Activated naive CD8-positive, alpha-beta T cell treated with anti-CD3 and anti-CD28 coated beads, Interleukin-2, amount 50 U/mL, for 24 hours (primary cell): Measurements from ENCODE around the gene LRRC3.

Experiments
- ATAC-seq: fragments of 150-1000 bp; cut with Tn5 transposase; one replicate; pipeline ENCODE4 v1.10.0; 2021
- DNase-seq: peaks from one replicate; pipeline ENCODE4 v3.0.0; 2021
- H3K27ac Mint-ChIP-seq: one replicate; pipeline ENCODE4 v1.8.0; 2021; ENCODE audit warnings: mild to moderate bottlenecking, mixed read lengths
- H3K27me3 Mint-ChIP-seq: one replicate; pipeline ENCODE4 v1.8.0; 2021; ENCODE audit warnings: mixed read lengths
- H3K36me3 Mint-ChIP-seq: one replicate; pipeline ENCODE4 v1.8.0; 2021; ENCODE audit warnings: low read depth, mixed read lengths
- H3K4me1 Mint-ChIP-seq: one replicate; pipeline ENCODE4 v1.8.0; 2021; ENCODE audit warnings: mixed read lengths
- H3K4me3 Mint-ChIP-seq: one replicate; pipeline ENCODE4 v1.8.0; 2021; ENCODE audit warnings: mild to moderate bottlenecking, moderate library complexity, mixed read lengths
- H3K9me3 Mint-ChIP-seq: one replicate; pipeline ENCODE4 v1.8.0; 2021; ENCODE audit warnings: mixed read lengths

The LRRC3 gene

DNA sequence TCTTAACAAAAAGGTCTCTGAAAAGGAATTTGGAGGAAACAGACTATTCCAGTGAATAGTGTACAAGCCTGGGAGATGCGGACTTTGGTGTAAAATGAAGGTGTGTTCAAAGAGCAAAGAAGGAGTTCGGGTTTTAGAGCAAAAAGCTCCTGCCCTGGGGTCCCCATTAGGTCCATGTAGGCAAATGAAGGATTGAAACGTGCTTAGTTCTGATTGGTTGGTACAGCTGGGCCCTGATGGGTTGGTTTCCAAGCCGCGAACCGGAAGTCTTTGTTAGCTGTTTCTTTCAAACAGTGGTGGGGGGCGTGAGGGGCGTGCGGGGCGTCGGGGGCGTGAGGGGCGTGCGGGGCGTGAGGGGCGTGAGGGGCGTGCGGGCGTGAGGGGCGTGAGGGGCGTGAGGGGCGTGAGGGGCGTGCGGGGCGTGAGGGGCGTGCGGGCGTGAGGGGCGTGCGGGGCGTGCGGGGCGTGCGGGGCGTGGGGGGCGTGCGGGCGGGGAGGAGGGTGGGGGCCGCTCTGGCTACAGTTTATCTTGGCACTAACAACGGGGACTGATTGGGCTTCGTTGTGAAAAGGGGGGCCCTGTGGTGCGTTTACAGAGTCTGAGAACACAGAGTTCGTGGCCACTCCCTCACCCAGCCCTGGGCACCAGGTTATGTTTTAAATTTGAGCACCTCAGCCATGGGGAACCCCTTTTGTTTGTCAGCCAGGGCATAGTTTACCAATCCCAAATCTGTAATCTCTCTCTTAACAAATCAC, 29.4 kb downstream of the LRRC3 start:
- peaks cover 2% of the 10 kb centered on the region for H3K4me1 Mint-ChIP-seq
- H3K9me3 Mint-ChIP-seq, result no peaks in the 10 kb centered on the region
- no peak overlapping the region for H3K27ac Mint-ChIP-seq
- no peaks in the 10 kb centered on the region for H3K36me3 Mint-ChIP-seq
- H3K27me3 Mint-ChIP-seq, result no peaks in the 10 kb centered on the region
- DNase-seq (no peak), ATAC-seq (no peak)
- no peak overlapping the region for H3K4me3 Mint-ChIP-seq

DNA sequence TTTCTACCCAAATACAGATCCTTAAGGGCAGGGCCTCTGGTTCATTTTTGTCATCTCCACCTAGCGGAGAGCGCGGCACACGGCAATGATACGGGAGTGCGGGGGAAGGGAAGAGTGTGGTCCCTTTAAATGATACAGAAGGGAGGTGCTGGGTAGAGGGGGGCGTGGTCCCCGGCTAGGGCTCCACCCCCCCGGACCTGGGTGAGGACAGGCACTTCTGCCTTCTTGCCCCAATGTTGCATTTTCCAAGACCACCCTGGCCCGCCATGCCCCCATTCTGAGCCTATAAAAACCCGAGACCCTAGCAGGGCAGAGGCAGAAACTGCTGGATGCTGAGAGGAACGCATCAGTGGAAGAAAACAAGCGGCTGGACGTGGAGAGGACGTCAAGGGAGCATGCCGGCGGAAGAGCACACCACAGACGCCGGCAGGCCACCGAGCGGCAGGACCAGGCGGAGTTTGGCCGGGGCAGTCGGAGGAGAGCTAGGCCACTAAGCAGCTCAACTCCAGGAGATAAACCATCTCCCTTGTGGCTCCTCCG, 30.0 kb downstream of the LRRC3 start:
- Mint-ChIP-seq H3K9me3 (no peaks in the 10 kb centered on the region), H3K36me3 (no peaks in the 10 kb centered on the region), H3K27ac (no peak overlapping the region), H3K4me1 (peaks cover 2% of the 10 kb centered on the region), H3K27me3 (no peaks in the 10 kb centered on the region), H3K4me3 (no peak overlapping the region)
- DNase-seq, result peak; percentile 10
- peak; percentile 43 for ATAC-seq

- H3K9me3 Mint-ChIP-seq, result no peaks in the 10 kb centered on the region
- no peak overlapping the region for H3K27ac Mint-ChIP-seq
- DNase-seq (no peak), ATAC-seq (no peak)
- no peak overlapping the region for H3K4me3 Mint-ChIP-seq
- no peaks in the 10 kb centered on the region for H3K27me3 Mint-ChIP-seq
- no peaks in the 10 kb centered on the region for H3K36me3 Mint-ChIP-seq
- H3K4me1 Mint-ChIP-seq, result peaks cover 2% of the 10 kb centered on the region
Observed at GRCh38 chr21:44485796-44486195, 30.5 kb downstream of the LRRC3 start.

GRCh38 chr21:44486302-44486701, 31.0 kb downstream of the LRRC3 start:
- Mint-ChIP-seq H3K4me3 (no peak overlapping the region), H3K36me3 (no peaks in the 10 kb centered on the region), H3K27me3 (no peaks in the 10 kb centered on the region), H3K9me3 (no peaks in the 10 kb centered on the region), H3K27ac (no peak overlapping the region), H3K4me1 (peaks cover 2% of the 10 kb centered on the region)
- no peak for DNase-seq
- no peak for ATAC-seq

DNA sequence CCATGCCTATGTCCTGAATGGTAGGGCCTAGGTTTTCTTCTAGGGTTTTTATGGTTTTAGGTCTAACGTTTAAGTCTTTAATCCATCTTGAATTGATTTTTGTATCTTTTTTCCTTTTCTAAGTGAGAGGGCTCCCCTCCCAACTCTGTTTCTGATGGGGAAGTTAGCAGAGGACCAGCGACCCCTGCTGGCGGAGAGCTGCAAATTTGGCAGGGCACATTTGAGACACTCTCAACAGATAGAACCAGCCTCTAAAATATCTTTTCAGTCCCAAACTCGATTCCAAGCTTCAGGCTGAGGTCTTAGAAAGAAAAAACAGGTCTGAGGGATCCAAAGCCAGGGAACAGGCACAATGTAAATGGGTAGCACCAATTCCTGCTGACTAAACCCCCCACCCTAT, 32.5 kb downstream of the LRRC3 start:
- H3K27me3 Mint-ChIP-seq, result peaks cover 6% of the 10 kb centered on the region

DNA sequence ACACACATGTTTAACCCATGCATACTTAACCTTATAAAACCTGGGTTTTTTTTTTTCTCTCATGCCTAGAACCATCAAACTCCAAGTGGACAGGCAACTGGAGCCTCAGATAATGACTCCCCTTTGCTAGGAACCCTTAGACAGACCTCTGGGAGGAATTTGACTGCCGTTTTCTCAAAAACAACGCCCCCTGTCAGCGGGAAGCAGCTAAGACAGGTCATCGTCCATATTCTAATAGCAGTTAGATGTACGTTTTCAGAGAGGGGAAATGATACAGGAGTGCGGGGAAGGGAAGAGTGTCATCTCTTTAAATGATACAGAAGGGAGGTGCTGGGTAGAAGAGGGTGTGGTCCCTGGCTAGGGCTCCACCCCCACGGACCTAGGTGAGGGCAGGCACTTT, 34.7 kb downstream of the LRRC3 start:
- no peak overlapping the region for H3K4me3 Mint-ChIP-seq
- peaks cover 2% of the 10 kb centered on the region for H3K4me1 Mint-ChIP-seq
- ATAC-seq (no peak), DNase-seq (no peak)
- no peak overlapping the region for H3K27ac Mint-ChIP-seq
- no peaks in the 10 kb centered on the region for H3K36me3 Mint-ChIP-seq
- peaks cover 9% of the 10 kb centered on the region for H3K27me3 Mint-ChIP-seq
- peaks cover 12% of the 10 kb centered on the region for H3K9me3 Mint-ChIP-seq

More for the DNA sequence above, 32.5 kb downstream of the LRRC3 start:
- peaks cover 2% of the 10 kb centered on the region for H3K4me1 Mint-ChIP-seq
- H3K9me3 Mint-ChIP-seq, result peaks cover 8% of the 10 kb centered on the region
- H3K36me3 Mint-ChIP-seq, result no peaks in the 10 kb centered on the region
- H3K27ac Mint-ChIP-seq, result no peak overlapping the region
- H3K4me3 Mint-ChIP-seq, result no peak overlapping the region
- ATAC-seq (no peak), DNase-seq (peak; percentile 61)

GRCh38 chr21:44490405-44490804, 35.1 kb downstream of the LRRC3 start:
- no peak overlapping the region for H3K27ac Mint-ChIP-seq
- no peak for ATAC-seq
- peaks cover 11% of the 10 kb centered on the region for H3K27me3 Mint-ChIP-seq

GRCh38 chr21:44490816-44491215, 35.5 kb downstream of the LRRC3 start:
- Mint-ChIP-seq H3K9me3 (peaks cover 12% of the 10 kb centered on the region), H3K27ac (no peak overlapping the region), H3K27me3 (peaks cover 13% of the 10 kb centered on the region), H3K36me3 (no peaks in the 10 kb centered on the region), H3K4me3 (no peak overlapping the region), H3K4me1 (peaks cover 2% of the 10 kb centered on the region)
- no peak for DNase-seq
- ATAC-seq, result no peak

More at GRCh38 chr21:44490405-44490804, 35.1 kb downstream of the LRRC3 start:
- H3K4me3 Mint-ChIP-seq, result no peak overlapping the region
- peaks cover 2% of the 10 kb centered on the region for H3K4me1 Mint-ChIP-seq
- H3K36me3 Mint-ChIP-seq, result no peaks in the 10 kb centered on the region
- DNase-seq, result no peak
- peaks cover 12% of the 10 kb centered on the region for H3K9me3 Mint-ChIP-seq

DNA sequence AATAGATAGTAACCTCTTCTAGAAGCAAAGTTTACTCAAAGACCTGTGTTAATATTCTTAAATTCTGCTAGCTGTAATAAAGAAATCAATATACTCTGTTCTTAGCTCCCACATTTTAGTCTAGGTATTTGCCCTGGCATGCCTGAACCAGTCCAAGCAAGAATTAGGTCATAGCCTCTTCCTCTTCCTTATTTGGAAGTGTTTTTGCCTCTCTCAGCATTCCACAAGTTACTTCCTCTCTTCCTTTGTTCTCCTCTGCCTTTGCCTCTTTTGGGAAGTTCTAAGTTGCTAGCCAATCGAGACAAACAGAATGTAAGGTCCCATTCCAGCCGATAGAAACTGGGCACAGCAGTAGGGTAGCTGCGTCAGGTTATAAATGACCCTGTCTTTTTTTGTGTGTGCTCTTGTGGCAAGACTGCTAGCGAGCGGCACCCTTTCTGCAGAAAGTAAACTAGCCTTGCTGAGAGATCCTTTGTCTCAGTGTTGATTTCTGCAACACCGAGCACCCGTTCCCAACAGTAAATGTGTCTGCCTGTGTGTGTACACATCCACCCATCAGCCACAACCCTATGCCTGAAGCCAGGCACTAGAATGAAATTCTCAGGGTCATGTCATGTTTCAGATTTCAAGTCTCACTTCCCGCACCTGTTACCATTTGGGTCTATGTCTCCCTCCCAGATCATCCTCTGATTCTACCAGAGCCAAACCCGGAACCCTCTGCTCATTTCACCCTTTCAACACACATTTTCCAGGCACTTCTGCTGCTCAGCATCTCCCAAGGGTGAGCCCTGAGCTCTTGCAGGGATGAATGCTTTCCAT, 37.5 kb downstream of the LRRC3 start:
- Mint-ChIP-seq H3K27ac (no peak overlapping the region), H3K36me3 (no peaks in the 10 kb centered on the region), H3K4me3 (no peak overlapping the region), H3K4me1 (no peaks in the 10 kb centered on the region), H3K27me3 (peaks cover 17% of the 10 kb centered on the region), H3K9me3 (peaks cover 12% of the 10 kb centered on the region)
- ATAC-seq (no peak), DNase-seq (no peak)

- no peak overlapping the region for H3K27ac Mint-ChIP-seq
- H3K9me3 Mint-ChIP-seq, result peaks cover 12% of the 10 kb centered on the region
- H3K4me1 Mint-ChIP-seq, result no peaks in the 10 kb centered on the region
- ATAC-seq, result no peak
- H3K27me3 Mint-ChIP-seq, result peaks cover 17% of the 10 kb centered on the region
- no peak overlapping the region for H3K4me3 Mint-ChIP-seq
- H3K36me3 Mint-ChIP-seq, result no peaks in the 10 kb centered on the region
- DNase-seq, result no peak
Observed at GRCh38 chr21:44494418-44494817, 39.1 kb downstream of the LRRC3 start.

- no peak for ATAC-seq
Observed at GRCh38 chr21:44494956-44495355, 39.6 kb downstream of the LRRC3 start.

GRCh38 chr21:44495611-44496563, 40.6 kb downstream of the LRRC3 start:
- H3K9me3 Mint-ChIP-seq, result peaks cover 12% of the 10 kb centered on the region
- no peaks in the 10 kb centered on the region for H3K36me3 Mint-ChIP-seq
- H3K27me3 Mint-ChIP-seq, result peaks cover 17% of the 10 kb centered on the region
- H3K27ac Mint-ChIP-seq, result no peak overlapping the region
- ATAC-seq (no peak), DNase-seq (no peak)
- H3K4me1 Mint-ChIP-seq, result no peaks in the 10 kb centered on the region
- no peak overlapping the region for H3K4me3 Mint-ChIP-seq

More at GRCh38 chr21:44494956-44495355, 39.6 kb downstream of the LRRC3 start:
- Mint-ChIP-seq H3K4me3 (no peak overlapping the region), H3K27ac (no peak overlapping the region), H3K9me3 (peaks cover 12% of the 10 kb centered on the region), H3K4me1 (no peaks in the 10 kb centered on the region), H3K36me3 (no peaks in the 10 kb centered on the region), H3K27me3 (peaks cover 17% of the 10 kb centered on the region)
- no peak for DNase-seq

DNA sequence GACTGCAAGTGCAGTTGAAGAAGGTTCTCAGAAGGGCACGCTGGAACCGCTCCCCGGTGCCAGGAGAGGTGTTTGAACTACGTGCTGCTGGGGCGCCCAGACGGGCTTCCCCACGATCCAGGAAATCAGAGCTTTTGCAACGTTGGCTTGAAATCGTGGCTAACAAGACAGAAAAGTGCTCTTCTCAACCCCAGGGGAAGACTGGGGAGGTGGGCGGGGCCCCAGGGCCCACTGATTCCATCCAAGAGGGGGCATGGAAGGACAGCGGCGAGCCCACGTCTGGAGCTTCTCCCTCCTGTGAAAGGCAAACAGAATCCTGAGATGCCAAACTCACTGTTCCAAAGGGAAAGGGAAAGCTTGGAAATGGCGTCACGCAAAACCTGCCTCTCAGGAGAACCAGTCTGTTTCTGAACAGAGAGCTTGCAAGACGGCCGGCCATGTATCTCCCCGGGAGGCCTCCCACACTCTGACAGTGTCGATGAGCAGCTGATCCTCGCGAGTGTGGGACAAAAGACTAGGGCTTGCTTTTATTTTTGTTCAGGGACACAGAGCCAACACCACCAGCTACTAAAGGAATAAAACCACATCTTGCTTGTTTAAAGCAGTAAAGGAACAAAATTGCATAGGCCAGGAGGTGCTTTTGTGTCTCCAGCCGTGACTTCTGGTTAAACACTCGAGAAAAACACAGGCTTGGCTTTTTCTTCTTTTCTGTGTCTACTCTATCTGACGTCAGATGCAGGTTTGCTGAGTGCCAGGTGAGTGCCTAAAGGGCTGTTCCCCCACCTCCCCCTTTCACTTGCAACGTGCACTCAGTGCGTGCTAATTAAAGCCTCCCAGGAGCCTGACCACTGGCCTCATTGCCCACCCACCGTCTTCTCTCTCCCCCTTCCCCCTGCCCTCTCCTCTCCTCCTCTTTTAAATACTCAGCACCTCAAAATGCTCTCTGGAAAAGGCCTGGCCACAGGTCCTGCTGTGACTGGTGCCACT, 41.5 kb downstream of the LRRC3 start:
- DNase-seq, result no peak
- Mint-ChIP-seq H3K9me3 (peaks cover 12% of the 10 kb centered on the region), H3K27ac (no peak overlapping the region), H3K36me3 (no peaks in the 10 kb centered on the region), H3K4me1 (no peaks in the 10 kb centered on the region), H3K27me3 (peaks cover 16% of the 10 kb centered on the region), H3K4me3 (no peak overlapping the region)
- ATAC-seq, result no peak
